WTC11 (cell line): ENCODE results near the gene PPP6C.

ENCODE experiments used
- CTCF ChIP-seq: fragments of 200-600 bp; IDR thresholded peaks from 2 replicates; pipeline ENCODE4 v1.8.0; 2022; ENCODE audit warnings: antibody characterized with exemption
- ESRRA ChIP-seq: sonication (generic); formaldehyde crosslinking; IDR thresholded peaks from 2 replicates; pipeline ENCODE4 v1.8.1; 2022; ENCODE audit warnings: mild to moderate bottlenecking, missing genetic modification reagents, borderline replicate concordance
- FOXJ3 ChIP-seq: sonication (generic); formaldehyde crosslinking; IDR thresholded peaks from 2 replicates; pipeline ENCODE4 v1.9.0; 2021; ENCODE audit warnings: missing genetic modification reagents, mild to moderate bottlenecking, borderline replicate concordance
- GABPB1 ChIP-seq: sonication (generic); formaldehyde crosslinking; IDR thresholded peaks from 2 replicates; pipeline ENCODE4 v1.8.1; 2023; ENCODE audit warnings: mild to moderate bottlenecking, missing genetic modification reagents
- PRDM15 ChIP-seq: sonication (generic); formaldehyde crosslinking; IDR thresholded peaks from 2 replicates; pipeline ENCODE4 v1.8.0; 2022; ENCODE audit warnings: missing genetic modification reagents

GRCh38 chr9:125106285-125106893, 83.2 kb downstream of the PPP6C start:
- no peak for TF ChIP-seq ESRRA (CRISPR knock-in tag)
- TF ChIP-seq FOXJ3 (CRISPR knock-in tag), result no peak
- no peak for TF ChIP-seq PRDM15 (CRISPR knock-in tag)
- TF ChIP-seq CTCF, result no peak
- no peak for TF ChIP-seq GABPB1 (CRISPR knock-in tag)
